Left renal pelvis (tissue), 4 donors: ENCODE data around the gene CHRNB1. TPM values are rescaled to one million over a fixed set of nuclear protein-coding genes. Genes with fewer than 3 reads are reported as not detected.
A peak's percentile ranks its signal among the peaks of the same experiment; 100 is the strongest.

Source experiments
- DNase-seq, 4 donors: peaks; one replicate each; pipeline ENCODE4 v3.0.0-alpha.2; 2013; ENCODE audit warnings: low read depth in 4 of 4, low spot score in 3 of 4
- polyA plus RNA-seq, 4 donors: library from polyadenylated mRNA; unstranded; fragments of 120-200 nt; gene quantifications; one replicate each; pipeline ENCODE4 v1.2.1, GENCODE V29; 2013; ENCODE audit not compliant: insufficient read length in 4 of 4

CHRNB1 gene, protein sequence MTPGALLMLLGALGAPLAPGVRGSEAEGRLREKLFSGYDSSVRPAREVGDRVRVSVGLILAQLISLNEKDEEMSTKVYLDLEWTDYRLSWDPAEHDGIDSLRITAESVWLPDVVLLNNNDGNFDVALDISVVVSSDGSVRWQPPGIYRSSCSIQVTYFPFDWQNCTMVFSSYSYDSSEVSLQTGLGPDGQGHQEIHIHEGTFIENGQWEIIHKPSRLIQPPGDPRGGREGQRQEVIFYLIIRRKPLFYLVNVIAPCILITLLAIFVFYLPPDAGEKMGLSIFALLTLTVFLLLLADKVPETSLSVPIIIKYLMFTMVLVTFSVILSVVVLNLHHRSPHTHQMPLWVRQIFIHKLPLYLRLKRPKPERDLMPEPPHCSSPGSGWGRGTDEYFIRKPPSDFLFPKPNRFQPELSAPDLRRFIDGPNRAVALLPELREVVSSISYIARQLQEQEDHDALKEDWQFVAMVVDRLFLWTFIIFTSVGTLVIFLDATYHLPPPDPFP
- 10 to 100 TPM in 2 of 4 donors, 1 to 10 TPM in 2; 9.0 to 15.1 (median 9.8) TPM for polyA plus RNA-seq

DNA sequence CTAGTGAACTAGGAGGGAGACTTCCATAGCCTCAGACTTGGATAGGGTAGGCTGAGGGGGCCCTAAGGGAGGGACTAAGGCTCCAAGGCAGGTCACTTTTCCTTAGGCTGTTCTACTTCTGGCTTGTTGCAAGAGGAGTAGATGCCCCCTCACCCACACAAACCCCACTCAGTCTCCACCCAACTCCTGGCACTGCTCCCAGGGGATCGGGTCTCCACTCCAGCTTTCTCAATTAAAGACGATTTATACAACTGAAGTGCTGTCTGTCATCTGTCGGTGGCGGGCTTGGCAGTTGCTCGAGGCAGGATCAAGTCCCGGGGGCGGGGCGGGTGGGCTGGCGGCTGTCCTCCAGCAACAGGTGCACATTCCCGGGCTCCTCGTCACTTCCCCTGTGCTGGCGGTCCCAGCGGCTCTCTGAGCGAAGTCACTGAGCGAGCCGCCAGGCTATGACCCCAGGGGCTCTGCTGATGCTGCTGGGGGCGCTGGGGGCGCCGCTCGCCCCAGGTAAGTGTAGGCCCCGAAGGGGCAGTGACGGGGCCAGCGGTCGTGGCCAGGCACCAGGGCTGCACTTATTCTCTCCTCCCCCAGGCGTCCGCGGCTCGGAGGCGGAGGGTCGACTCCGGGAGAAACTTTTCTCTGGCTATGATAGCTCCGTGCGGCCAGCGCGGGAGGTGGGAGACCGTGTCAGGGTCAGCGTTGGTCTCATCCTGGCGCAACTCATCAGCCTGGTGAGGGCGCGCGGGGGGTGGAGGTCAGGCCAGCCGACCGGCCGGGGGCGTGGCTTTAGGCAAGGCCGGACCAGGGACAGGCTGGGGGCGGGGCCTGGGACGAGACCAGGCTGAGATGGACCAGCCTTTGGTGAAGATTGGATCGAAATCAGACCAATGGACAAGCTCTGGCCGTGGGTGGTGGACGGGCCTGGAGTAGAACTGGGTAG lies at the start of gene CHRNB1:
TSS of gene CHRNB1 (plus strand) at position 380 of the 937 bp plus-strand sequence. CDS start at position 447, 67 bp downstream.
- DNase-seq: no peak

DNA sequence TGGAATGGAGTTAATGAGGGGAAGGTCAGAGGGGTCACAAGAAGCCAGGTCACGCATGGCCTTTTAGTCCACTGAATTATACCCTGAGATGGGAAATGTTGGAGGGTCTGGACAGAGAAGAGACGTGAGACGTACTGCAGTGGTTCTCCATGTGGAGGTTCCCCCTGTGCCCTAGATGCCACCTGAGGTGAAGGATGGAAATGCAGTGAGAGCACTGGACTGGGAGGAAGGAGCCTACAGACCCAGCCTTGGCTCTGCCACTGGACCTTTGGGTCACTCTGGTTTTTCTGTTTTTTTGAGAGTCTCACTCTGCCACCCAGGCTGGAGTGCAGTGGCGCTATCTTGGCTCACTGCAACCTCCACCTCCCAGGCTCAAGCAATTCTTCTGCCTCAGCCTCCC lies 48.7 kb upstream of the CHRNB1 start:
- DNase-seq: no peak

GRCh38 chr17:7398612-7399011 lies 46.2 kb upstream of the CHRNB1 start:
- DNase-seq: no peak

- no peak for DNase-seq
Observed at GRCh38 chr17:7403043-7403726, 41.7 kb upstream of the CHRNB1 start.

DNA sequence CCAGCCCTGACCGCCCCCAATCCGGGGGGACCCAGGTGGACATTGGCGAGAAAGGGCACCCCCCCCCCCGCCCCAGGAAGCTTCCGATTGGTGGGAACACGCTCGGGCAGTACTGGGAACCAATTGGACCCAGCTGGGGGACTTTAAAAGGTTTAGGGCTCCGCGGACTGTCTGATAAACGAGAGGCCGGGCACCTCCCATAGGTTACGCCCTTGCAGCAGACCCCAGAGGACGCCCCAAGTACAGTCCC lies 41.2 kb upstream of the CHRNB1 start:
- DNase-seq: no peak

DNA sequence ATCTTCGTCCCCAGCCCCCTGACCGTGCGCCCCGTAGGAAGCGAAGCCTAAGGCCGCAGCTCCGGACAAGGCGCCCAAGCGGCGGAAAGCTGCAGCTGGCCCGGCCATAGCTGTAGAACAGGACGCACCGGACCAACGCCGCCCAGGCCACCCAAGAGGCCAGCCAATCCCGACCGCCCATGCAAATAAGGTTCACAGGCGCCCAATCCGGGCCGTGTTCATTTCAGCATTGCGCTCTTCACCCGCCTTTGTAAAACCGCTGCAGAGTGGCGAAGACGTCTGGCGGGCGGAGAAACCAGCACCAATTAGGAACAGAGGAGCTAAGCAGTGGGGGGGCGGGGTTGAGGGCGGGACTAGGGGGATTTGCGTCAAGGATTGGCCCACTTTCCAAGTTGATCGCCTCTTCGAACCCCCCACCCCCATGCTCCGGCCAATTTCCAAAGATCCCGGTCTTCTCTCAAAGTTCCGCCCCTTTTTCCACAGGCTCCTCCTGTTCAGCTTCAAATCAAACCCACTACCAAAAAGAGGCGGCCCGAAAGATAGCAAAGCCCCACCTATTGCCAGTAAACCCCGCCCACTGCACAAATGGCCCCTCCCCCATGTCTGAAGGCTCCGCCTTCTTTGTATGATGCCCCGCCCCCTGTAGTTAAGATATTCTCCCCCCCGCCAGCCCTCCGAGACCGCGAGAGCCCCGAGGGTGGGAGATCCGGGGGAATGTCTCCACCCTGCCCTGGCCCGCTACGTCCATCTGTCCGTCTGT lies 40.7 kb upstream of the CHRNB1 start, which contains the start of gene TMEM256:
TSS of gene TMEM256 (minus strand) at position 121 of the 760 bp plus-strand sequence. CDS start at position 108, 13 bp downstream.
- peak; percentile 96 to 99 (median 98) for DNase-seq

DNA sequence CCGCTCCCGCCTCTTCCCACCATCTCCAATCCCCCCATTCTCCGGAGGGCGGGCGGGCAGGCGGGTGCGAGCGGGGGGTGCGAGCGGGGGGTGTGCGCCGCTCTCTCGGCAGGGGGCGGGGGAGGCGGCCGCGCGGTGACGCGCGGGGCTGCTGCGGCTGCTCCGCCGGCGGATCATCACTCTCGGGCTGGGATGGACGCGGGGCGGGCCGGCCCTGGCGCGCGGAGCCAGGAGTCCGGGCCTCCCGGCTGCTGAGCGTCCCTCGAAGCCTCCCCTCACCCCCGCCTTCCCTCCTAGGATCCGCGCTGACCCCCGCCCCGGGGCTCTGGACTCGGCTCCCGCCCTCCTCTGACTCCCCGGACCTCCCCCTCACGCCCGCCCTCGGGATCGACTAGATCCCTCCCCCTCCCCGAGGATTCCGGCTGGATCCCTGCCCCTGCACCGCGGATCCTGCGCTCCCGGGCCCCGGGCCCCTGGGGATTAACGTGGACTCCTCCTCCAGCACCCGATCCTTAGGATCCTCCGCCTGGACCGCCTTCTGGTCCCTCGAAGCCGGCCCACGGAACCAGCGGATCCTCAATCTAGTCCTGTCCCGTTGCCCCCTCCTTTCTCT lies 40.0 kb upstream of the CHRNB1 start:
- peak in 1 of 4 donors; percentile 36 for DNase-seq

DNA sequence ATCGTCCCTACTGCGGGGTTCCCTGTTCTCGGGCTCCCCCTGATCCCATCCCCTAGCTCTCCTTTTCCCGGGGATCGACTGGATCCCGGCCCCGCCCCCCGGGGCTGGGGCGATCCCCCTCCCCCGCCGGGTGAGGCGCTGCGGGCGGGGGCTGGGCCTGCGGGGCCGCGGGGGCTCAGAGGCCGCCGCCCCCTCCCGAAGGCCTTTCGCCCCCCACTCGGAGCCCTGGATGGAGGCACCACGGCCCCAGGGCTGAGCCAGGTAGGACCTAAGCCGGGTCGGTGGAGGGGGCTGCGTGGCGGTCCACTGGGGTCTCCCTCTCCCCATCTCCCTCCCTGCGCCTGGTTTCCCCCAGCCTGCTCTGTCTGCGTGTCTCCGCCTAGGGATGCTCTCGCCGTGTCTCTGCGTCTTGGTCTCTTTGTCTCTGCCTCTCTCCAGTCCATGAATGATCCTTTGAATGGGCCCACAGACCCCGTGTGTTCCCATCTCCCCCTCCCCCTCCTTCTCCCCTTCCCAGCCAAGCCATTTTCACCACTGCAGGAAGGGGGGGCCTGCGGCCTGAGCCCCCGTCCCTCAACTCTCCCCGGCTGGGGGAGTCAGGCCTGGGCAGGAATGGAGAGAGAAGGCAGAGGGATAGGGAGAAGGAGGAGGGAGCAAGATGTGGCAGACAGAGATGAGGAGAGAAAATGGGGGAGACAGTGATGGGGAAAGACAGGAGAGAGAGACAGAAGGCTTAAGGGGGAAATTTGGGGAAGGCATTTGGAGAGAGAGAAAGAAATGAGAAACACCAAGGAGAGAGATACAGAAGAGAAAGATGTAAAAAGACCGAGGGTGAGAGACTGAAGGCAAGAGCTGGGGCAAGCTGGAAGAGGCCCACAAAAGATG lies 39.3 kb upstream of the CHRNB1 start:
- no peak for DNase-seq

GRCh38 chr17:7406235-7406825 lies 38.5 kb upstream of the CHRNB1 start:
- DNase-seq: no peak

DNA sequence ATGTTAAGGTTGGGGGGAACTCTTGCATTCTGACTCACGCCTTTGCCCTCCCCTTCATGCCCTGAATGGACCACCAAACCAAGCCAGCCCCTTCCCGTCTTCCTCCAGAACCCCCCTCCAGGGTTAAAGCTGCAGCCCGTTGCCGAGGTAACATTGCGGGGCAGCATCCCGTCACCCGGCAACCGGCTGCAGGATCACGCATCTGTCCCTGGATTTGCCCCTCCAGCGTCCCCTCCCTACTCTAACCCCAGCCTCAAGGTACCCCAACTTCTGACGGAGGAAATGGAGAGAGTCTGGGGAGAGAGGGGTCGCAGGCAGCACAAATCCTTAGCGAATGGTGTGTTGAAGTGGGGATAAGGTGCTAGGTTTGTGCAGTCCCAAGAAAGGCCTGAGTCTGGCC lies 37.8 kb upstream of the CHRNB1 start:
- DNase-seq: no peak

- no peak for DNase-seq
Observed at GRCh38 chr17:7407485-7408251, 37.2 kb upstream of the CHRNB1 start, which contains the start of gene NLGN2. NLGN2 (plus strand) TSS chr17:7407845; CDS start chr17:7408256, 411 bp downstream.

GRCh38 chr17:7408252-7408727 lies 36.6 kb upstream of the CHRNB1 start:
- DNase-seq: no peak

- DNase-seq: no peak
Observed at GRCh38 chr17:7408863-7409262, 36.0 kb upstream of the CHRNB1 start.

- DNase-seq: no peak
Observed at GRCh38 chr17:7409716-7410115, 35.1 kb upstream of the CHRNB1 start.

DNA sequence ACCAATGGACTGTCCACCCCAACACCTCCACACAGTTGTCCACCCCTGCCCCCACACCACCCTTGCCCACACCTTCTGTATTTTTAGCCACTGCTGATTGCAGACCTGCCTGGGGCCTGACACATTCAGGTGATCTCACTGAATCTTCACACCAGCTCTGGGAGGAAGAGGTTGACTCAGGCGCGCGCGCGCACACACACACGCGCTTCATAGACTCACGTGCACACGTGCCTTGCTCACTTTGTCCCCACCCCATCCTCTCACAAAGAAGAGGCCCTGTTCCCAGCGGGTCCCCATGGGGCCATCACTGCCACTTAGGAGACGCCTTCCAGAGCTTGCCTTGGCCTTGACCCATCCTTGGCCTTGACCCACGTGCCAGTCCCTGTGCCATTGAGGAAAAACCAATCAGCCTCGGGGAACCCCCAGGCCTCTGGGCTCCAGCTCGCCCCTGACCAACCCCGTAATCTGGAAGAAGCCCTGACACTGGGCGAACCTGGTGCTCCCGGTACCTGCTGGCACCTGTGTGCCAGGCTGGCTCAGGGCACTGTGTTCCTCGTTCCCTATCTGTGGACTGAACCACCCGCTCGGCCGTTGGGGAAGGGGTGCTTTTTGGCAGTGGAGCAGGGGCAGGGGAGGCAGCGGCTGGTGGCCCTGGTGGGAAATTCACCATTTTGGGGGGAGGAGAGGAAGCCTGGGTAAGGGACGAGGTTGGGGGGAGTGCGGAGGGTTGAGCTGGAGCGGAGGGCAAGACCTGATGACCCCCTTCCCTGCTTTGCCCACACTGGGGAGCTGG lies 34.0 kb upstream of the CHRNB1 start:
- no peak for DNase-seq

GRCh38 chr17:7411427-7411750 lies 33.5 kb upstream of the CHRNB1 start:
- DNase-seq: no peak
